HS-5 (cell line): ENCODE results near the gene PLIN1.

Experiments used
- DNase-seq: peaks from one replicate; pipeline ENCODE4 v3.0.0-alpha.2; 2012; ENCODE audit warnings: low read depth

The PLIN1 gene

DNA sequence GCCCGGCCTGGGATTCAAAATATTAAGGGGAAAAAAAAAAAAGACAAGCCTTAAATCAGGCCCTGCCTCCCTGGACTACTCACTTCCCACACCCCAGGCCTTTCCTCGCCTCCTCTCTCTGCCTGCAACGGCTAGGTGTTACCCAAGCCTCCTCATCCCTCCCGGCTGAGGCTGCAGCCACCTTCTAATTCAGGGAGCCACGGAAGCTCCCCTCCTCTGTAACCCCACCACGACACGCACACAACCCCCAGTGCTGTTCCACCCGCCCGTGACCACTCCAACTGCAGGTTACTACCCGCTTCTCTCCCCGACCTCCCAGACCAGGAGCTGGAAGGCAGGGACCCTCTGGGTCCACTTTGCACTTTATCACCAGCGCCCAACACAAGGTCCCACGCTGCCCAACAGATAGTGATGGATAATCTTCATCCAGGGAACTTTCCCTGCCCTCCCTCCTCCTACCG, 24.8 kb downstream of the PLIN1 start:
- peak; percentile 46 for DNase-seq

DNA sequence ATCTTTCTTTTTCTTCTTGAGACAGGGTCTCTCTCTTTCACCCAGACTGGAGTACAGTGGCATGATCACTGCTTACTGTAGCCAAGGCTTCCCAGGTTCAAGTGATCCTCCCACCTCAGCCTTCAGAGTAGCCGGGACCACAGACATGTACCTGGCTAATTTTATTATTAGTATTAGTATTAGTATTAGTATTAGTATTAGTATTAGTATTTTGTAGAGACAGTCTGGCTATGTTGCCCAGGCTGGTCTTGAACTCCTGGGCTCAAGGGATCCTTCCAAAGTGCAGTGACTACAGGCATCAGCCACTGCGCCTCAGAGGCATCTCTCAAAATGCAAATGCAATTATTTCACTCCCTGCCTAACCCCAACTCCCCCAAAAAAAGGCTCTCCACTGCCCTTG, 25.6 kb downstream of the PLIN1 start:
- no peak for DNase-seq

DNA sequence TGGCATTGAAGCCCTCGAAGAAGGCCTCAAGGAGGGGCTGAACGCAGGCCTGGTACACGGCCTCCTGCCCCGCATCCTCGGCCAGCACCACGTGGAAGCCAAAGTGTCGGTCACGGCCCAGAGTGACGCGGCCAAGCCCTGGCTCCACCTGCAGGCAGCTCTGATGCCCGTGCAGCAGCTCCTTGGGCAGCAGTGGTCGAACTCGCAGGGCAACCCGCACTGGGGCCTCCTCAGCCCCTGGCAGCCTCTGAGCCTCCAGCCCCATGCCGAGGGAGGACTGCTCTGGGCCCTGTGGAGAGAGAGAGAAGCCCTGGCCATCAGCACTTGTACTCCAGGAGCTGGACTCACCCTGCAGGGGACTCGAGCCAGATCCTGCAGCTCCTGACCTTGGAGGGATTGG, 26.5 kb downstream of the PLIN1 start:
- no peak for DNase-seq

DNA sequence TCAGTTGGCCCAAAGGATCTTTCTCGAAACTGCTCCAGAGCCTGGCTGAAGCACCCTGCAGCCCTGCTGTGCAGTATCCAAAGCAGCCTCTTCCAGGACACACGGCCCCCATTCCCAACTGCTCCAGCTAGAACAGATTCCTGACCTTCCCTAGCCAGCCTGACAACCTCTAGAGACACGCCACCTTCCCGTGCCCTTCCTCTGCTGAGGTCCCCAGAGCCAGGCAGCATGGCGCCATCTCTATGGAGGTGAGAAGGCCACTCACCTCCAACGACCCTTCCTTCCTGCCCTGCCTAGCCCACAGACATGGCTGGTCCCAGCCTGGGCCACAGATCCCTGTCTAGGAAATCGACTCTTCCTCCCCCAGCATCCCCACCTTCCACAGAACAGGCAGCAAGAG, 27.0 kb downstream of the PLIN1 start:
- DNase-seq: no peak

DNA sequence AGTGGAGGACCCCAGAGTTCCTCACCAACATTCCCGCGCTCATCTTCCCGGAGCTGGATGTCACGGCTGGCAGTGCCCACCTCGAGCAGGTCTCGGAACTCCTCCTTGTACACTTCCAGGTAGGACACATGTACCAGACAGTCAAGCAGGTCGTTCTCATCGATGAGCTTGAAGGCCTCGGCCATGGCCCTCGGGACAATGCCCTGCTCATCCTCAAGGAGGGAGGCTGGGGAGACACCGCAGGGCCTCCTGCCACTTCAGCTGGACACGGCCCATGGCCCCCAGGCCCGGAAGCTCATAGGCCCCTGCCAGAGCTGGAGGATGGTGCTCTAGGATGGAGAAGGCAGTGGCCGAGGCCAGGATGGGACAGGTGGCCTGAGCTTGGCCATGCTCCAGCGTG, 29.5 kb downstream of the PLIN1 start:
- DNase-seq: no peak

DNA sequence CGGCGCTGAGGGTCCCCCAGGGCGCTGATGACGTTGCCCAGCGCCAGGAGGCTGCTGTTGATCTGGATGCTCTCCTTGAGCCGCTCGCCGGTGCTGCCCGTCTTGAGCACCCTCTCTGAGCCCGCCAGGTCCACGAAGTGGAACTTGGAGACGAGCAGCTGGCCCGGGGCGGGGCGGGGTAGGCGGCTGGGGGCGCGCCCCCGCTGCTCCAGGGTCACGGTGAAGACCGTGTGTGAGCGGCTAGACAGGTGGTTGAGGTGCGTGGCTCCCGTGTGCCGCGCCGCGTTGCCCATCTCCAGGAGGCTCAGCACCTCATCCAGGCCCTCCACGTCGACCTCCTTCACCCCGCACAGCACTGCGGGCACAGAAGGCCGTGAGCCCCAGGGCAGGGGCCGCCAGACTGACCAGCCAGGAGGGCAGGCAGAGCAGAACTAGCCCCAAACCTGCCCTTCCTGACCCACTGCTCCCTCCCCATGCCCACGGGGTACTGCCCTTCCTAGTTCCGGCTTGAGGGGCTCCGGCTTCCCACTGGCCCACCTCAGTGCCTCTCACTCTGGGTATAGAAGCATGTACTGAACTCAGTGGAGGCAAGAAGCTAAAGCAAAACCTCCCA, 30.0 kb downstream of the PLIN1 start:
- no peak for DNase-seq

DNA sequence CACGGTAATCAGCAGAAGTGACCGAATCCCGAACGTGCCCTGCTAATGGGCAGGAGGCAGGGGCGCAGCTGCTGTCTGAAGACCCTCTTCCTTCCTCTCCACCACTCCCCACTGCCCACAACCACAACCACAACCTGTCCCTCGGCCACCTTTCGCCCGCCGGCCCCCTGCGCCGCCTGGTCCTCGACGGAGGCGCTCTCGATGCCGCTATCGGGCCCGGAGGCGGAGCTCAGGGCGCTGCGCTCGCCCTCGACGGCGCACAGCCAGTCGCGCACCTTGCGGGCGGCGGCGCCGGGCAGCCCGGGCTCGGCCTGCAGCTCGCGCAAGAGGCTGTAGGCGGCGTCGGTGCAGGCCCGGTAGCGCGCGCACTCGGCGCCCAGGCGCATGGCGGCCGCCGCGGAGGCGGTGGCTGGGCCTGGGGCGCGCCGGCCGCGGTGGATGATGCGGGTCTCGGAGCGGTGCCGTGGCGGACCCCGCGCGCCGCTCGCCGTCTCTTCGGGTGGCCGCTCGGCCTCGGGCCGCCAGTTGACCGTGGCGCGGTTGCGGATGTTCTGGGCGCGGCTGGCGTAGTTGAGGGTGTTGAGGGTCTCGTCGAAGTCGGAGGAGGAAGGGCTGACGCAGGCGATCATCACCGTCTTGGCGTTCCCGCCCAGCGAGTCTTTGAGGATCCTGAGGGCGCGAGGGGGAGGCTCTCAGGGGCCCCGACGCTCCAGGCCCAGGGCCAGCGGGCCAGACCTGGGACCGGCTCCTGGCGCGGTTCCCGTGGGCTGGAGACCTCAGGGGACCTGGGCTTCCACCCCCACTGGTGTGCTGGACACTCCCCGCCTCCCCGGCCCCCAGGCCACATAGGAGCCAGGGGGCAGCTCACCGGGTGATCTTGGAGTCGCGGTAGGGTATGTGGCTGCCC, 30.8 kb downstream of the PLIN1 start:
- DNase-seq: no peak

DNA sequence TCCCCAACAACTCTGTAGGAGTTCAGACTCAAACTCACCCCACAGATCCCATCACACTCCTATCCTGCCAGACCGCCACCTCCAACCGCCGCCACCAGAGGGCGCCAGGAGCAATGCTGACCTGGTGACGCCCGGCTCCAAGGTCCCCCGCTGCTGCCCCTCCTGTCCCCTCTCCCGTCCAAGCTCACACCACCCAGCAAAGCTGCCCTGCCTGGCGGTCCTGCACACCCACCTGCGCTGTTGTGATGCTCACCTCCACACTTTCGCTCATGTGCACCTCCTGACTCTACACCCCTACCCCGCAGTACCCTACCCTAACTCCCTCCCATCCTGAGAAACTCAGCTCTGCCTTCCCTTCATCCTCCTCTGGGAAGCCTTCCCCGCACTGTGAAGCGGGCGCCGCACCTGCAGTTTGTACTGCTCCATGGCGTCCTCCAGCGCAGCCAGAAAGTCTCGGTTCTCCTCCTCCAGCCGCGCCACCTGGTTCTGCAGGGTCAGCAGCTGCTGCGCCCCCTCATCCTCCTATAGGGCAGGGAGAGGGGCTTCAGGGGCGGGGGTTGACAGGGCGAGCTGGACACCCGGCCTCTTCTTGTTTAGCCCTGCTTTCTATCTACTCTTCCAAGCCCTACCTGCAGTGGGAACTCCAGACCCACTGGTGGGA, 31.8 kb downstream of the PLIN1 start:
- DNase-seq: no peak

DNA sequence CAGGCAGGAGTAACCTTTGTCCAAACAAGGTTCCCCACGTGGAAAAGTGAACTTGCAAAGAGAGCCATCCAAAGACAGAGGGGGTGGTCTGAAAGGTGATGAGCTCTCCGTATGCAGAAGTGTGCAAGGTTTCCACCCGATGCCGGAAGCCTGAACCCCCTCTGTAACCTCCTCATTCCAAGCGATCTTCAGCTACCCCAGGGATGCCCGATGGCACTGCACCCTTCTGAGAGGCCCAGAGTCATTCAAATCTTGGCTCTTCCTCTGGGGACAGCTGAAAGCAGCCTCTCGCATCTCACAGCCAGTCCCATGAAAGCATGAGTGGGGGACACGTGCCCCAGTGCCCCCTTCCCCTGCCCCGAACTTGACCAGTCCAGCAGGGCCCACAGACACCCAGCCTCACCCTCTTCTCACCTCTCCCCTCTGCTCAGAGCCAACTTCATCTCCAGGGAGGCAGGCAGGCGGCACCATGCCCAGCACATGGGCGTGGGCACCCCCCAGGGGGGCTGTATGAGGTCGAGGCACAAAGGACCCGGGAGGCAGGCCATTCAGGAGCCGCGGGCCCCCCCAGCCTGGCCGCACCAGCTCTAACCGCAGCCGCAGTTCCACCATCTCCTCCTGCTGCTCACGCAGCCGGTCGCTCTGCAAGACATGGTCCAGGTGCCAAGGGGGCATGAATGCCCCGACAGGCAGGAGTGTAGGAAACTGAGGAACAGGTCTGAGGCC, 32.6 kb downstream of the PLIN1 start:
- no peak for DNase-seq

DNA sequence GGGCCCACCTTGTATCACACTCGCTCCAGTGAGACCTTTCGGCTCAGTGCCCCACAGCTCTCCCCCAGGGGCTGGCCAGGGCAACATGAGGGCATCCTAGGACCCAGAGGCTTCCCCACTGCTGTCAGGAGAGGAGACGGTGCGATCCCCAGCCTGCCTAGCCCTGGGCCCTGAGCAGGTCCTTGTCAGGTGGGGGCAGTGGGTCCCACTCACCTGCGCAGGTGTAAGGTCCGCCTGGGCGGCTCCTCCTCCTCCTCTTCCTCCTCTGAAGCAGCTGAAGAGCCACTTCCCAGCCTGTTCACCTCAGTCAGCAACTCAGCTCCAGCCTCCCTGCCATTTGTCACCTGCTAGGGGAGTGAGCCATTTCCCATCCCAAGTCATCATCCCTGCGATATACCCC, 33.5 kb downstream of the PLIN1 start:
- no peak for DNase-seq

DNA sequence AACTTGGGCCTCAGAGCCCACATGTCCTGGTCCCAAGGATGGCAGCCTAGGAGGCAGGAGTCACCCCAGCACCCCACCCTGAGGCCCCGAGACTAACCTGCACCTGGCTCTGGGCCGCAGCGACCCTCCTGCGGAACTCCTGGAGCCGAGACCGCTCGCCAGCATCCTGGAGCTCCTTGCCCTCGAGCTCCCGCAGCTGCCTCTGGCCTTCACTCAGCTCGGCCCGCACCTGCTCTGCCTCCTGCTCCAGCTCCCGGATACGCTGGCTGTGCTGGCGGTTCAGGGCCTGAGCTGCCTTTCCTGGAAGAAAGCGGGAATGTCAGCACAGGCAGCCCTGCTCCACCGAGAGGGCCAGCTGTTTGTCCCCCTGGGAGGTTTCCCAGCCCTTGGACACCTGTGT, 37.1 kb downstream of the PLIN1 start:
- no peak for DNase-seq

DNA sequence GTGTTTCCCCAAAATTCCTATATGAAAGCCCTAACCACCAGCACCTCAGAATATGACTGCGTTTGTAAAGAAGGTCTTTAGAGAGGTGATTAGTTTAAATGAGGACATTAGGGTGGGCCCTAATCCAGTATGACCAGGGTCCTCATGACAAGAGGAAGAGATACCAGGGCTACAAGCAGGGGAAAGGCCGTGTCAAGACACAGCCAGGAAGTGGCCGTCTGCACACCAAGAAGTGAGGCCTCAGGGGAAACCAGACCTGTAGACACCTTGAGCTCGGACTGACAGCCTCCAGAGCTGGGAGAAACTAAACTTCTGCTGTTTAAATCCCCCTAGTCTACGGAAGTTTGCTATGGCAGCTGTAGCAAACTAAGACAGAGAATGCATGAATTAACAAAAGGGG, 38.1 kb downstream of the PLIN1 start:
- no peak for DNase-seq

DNA sequence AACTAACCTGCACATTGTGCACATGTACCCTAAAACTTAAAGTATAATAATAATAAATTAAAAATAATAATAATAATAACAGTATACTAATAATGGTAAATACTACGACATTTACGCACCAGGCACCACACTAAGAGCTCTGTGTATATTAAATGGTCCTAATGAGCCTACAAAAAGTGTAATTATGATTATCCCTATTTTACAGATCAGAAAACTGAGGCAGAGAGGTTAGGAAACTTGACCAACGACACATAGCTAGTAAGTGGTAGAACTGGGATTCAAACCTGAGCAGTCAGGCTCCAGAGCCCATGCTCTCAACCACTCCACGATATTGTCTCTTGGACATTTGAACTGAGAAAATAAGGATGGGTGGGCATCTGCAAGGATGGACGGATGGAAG, 38.9 kb downstream of the PLIN1 start:
- no peak for DNase-seq

DNA sequence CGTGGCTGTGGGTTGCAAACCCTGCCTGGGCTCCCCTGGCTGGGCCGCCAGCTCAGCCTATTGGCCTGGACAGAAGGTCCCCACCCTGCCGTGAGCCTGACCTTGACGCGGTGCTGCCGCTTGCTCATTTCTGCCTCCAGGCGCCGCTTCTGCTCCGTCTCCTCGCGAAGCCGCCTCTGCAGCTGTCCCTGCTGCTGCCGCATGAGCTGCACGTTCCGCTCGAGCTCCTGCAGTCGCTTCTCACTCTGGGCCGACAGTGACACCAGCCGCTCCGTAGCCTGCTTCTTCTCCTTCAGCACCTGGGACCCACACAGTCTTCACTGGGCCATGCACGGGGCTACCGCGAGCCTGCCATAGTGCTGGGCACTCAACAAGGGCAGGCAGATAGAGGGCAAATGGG, 45.6 kb downstream of the PLIN1 start:
- DNase-seq: no peak

DNA sequence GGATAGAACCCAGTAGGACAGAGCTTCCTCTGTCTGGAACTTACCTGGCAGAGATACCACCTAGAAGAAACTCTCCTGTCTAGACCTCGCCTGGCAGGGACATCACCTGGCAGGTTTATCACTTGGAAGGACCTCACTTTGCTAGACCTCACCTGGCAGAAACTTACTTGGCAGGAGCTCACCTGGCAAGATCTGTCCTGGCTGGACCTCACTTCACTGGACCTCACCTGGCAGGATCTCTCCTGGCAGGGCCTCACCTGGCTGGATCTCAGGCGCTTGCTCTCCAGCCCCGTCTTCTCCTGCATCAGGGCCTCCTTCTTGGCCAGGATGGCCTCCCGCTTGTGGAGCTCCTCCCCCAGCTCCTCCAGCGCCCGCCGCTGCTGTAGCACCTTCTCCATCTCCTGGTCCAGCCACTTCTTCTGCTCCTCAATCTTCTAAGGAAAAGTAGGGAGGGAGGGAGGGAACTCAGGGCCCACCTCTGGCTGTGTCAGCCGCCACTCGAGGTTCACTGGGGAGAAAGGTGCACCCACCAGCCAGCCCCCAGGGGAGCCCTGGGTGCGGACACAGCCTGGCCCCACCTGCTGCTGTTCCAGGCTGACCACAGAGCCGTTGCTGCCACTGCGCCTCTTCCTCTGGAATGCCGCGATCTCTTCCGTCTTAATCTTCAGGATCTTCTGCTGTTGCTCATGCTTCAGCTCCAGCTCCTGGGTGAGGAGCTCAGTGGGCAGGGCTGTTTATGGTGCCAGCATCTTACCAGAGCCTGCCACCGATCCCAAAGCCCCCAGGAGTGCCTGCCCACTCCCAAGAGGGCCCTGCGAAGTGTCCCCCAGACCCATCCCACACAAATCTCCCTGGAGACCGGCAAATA, 46.4 kb downstream of the PLIN1 start:
- no peak for DNase-seq

DNA sequence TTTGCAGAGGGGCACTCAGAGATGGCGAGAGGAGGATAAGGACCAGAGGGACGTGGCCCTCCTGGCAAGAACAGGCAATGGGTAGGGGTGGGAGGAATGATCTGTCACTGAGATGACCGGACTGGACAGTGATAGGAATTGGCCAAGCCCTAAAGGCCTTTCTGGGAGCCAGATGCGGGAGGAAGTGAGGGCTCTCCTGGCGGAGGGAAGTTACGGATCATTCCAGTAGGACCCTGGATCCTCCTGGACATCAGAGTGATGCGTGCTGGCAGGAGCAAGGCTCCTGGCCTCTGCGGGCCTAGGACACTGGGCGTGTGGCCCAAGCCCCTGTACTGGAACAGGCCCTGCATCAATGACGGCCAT, 47.3 kb downstream of the PLIN1 start:
- DNase-seq: no peak

DNA sequence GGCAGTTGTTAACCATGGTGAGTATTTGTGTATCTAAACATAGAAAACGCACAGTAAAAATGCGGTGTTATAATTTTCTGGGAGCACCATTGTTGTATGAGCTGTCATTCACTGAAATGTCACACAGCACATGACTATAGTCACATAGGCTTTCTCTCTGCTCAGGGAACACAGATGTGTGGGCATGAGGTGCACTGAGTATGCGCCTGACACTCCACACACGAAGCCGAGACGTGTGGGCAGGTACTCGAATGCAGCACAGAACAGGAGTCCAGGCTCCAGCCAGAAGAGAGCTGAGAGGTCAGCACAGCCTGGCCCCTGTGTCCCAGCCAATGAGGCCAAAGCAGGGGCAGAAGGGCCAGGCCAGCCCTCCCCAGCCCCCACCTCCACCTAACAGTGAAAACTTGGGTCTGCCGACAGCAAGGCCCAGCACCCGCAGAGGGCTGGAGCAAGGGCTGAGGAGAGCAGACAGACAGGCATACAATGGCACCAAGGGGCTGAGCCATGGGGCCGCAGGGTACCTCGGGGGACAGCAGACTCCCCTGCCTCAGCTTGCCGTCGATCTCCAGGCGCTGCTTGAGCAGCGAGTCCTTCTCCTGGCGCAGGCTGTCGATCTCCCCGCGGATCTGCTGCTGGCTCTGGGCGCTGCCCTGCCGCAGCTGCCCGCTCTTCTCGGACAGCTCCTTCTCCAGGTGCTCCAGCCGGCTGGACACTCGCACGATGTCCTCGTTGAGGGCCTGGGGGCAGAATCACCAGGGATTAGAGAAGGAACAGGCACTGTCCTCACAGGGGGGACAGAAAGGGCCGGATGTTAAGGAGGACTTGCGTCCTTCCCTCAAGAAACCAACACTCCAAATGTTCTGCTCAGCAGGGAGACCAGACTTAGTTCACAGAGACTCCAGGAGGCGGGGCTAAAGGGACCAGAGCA, 47.9 kb downstream of the PLIN1 start:
- DNase-seq: no peak

DNA sequence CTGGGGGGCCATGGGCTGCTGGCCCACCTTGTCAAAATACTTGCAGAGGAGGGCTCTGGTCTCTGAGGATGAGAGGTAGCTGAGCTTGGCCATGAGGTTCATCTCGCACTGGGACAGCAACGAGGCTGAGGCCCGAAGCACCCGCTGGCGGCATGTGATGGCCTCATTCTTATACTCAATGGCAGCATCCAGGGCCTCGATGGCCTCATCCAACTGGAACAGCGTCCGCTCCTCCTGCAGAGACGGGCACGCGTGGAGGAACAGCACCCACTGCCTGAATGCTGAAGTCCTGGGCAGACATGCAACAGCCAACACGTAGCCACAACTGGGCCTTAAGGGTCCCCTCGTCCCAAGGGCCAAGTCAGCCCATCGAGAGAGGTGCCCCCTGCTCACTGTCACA, 48.9 kb downstream of the PLIN1 start:
- DNase-seq: no peak

DNA sequence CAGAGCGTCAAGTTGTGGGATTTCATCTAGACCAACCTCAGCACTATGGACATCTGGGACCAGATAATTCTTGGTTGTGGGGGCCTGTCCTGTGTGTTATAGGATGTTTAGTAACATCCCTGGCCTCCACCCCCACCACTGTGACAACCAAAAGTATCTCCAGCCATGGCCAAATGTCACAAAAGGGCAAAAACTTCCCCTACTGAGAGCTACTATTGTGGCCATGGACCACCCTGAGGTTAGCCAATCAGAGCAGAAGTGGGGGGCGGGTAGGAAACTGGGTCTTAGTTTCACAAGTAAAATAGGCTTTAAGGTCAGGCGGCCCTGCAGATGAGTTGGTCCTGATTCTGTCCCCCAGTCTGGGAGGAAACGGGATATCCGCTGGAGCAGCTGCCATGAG, 49.3 kb downstream of the PLIN1 start:
- no peak for DNase-seq
